ENCODE measurements around the gene TOR1AIP2.
A peak's percentile ranks its signal among the peaks of the same experiment; 100 is the strongest.

Gene TOR1AIP2

DNA sequence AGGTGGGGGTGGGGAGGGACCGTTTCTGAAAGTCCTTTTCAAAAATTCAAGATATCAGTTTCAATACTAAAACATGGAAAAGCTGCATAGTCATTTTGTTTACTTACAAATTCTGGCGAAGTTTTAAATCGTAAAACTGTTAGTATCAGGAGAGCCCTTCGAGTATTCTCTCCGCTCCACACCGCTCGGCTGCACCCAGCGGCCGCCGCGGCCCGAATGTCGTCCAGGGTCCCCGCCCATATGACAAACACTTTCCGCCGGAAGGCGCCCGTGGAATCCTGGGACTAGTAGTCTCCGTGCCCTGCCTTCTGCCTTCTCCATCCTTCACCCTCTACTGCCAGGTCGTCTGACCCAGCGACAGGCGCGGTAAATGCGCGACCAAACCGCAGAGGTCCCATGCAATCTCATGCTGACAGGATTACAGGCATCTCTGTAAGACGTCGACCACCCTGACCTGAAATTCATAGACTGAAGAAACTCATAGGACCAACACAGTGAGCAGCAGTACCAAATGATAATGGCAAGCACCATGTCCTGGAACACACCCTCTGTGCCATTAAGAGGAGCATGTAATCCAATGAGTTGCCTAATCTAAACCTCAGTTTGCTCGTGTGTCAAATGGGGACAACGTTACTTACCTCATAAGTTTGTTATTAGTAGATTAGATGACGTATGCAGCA, at the start of gene TOR1AIP2:
TOR1AIP2 (minus strand) TSS at position 218 of the 680 bp plus-strand sequence. CDS start 25,138 bp downstream, outside the sequence.
- H3K4me3 ChIP-seq (ENCODE audit: low read depth in 1 of 2, low read length in 2 of 2): peak within 1 kb of the TSS; percentile 93
- H3K79me2 ChIP-seq (ENCODE audit: insufficient read depth, low read length): peaks cover 70% of the 10 kb centered on the region
- peak within 1 kb of the TSS; percentile 65 for H3K9ac ChIP-seq (ENCODE audit: low read depth, low read length)
- H3K4me1 ChIP-seq (ENCODE audit: insufficient read depth, low read length): peaks cover 53% of the 10 kb centered on the region
- H4K20me1 ChIP-seq (ENCODE audit: insufficient read depth, low read length): peaks cover 9% of the 10 kb centered on the region; the same call in 1 of the 2 replicates
- peak; percentile 19 for TF ChIP-seq CTCF (IDR thresholded peaks at IDR 0.05; ENCODE audit: borderline replicate concordance, extremely low read depth, low read length, poor library complexity, severe bottlenecking)
- no peak for TF ChIP-seq EZH2 (IDR thresholded peaks at IDR 0.05; ENCODE audit: borderline replicate concordance, low read depth, low read length, severe bottlenecking)
- ATAC-seq (ENCODE audit: insufficient read depth, low read depth): peak; percentile 79
- H3K27ac ChIP-seq (ENCODE audit: low read length): peak within 1 kb of the TSS; percentile 70
- H3K36me3 ChIP-seq (ENCODE audit: insufficient read depth, low read length): peaks cover 32% of the 10 kb centered on the region
- DNase-seq: peak; percentile 87
- no peaks in the 10 kb centered on the region for H3K9me3 ChIP-seq (ENCODE audit: insufficient read depth, low read length, severe bottlenecking)
- H2AFZ ChIP-seq (ENCODE audit: low read depth, low read length): peak within 1 kb of the TSS; percentile 98
- no peaks in the 10 kb centered on the region for H3K27me3 ChIP-seq (ENCODE audit: insufficient read depth, low read length, poor library complexity)
- H3K4me2 ChIP-seq (ENCODE audit: insufficient read depth, low read length): peak within 1 kb of the TSS; percentile 98

GRCh38 chr1:179926850-179927205, 49.2 kb upstream of the TOR1AIP2 start:
- Histone ChIP-seq H3K9me3 (ENCODE audit: insufficient read depth, low read length, severe bottlenecking) (no peaks in the 10 kb centered on the region), H3K79me2 (ENCODE audit: insufficient read depth, low read length) (no peaks in the 10 kb centered on the region), H3K4me3 (ENCODE audit: low read depth in 1 of 2, low read length in 2 of 2) (no peak overlapping the region), H3K27me3 (ENCODE audit: insufficient read depth, low read length, poor library complexity) (no peaks in the 10 kb centered on the region), H3K36me3 (ENCODE audit: insufficient read depth, low read length) (no peaks in the 10 kb centered on the region), H3K4me2 (ENCODE audit: insufficient read depth, low read length) (no peak overlapping the region), H2AFZ (ENCODE audit: low read depth, low read length) (no peak overlapping the region), H3K4me1 (ENCODE audit: insufficient read depth, low read length) (no peaks in the 10 kb centered on the region), H3K27ac (ENCODE audit: low read length) (no peak overlapping the region), H3K9ac (ENCODE audit: low read depth, low read length) (no peak overlapping the region), H4K20me1 (ENCODE audit: insufficient read depth, low read length) (no peaks in the 10 kb centered on the region)
- TF ChIP-seq CTCF (IDR thresholded peaks at IDR 0.05; ENCODE audit: borderline replicate concordance, extremely low read depth, low read length, poor library complexity, severe bottlenecking): no peak
- no peak for TF ChIP-seq EZH2 (IDR thresholded peaks at IDR 0.05; ENCODE audit: borderline replicate concordance, low read depth, low read length, severe bottlenecking)
- ATAC-seq (ENCODE audit: insufficient read depth, low read depth): no peak
- DNase-seq: no peak

DNA sequence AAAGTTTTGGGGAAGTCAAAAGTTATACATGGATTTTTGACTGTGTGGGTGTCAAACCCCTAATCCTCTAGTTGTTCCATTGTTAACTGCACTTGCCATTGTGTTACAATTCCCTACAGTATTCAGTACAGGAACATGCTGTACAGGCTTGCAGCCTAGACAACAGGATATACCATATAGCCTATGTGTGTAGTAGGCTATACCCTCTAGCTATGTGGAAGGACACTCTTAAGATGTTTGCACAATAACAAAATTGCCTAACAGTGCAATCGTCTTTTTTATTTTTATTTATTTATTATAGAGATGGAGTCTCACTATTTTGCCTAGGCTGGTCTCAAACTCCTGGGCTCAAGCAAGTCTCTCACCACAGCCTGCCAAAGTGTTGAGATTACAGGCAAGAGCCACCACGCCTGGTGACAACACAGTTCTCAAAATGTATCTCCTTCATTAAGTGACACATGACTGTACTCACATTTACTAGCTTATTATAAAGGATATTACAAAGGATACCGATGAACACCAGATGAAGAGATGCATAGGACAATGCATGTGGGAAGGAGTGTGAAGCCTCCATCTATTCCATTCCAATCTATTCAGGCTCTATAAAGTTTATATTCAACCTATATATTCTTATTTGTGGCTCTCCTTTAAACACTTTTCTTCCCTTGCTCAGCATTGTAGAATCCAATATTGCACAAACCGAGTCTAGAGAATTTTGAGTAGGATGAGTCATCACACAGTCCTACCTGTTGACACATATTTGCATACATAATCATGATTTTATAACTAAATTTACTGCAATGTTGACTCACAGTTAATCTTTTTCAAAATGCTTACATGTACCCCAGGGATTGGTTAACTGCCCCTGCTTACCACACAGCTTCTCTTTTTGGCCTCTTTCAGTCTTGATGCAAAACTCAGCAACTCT, 48.6 kb upstream of the TOR1AIP2 start:
- H3K27ac ChIP-seq (ENCODE audit: low read length): no peak overlapping the region
- ATAC-seq (ENCODE audit: insufficient read depth, low read depth): no peak
- no peak for DNase-seq

More for the DNA sequence above, 48.6 kb upstream of the TOR1AIP2 start:
- no peaks in the 10 kb centered on the region for H3K9me3 ChIP-seq (ENCODE audit: insufficient read depth, low read length, severe bottlenecking)
- no peak overlapping the region for H3K4me3 ChIP-seq (ENCODE audit: low read depth in 1 of 2, low read length in 2 of 2)
- no peak overlapping the region for H3K9ac ChIP-seq (ENCODE audit: low read depth, low read length)
- no peaks in the 10 kb centered on the region for H3K27me3 ChIP-seq (ENCODE audit: insufficient read depth, low read length, poor library complexity)
- H3K36me3 ChIP-seq (ENCODE audit: insufficient read depth, low read length): peaks cover 5% of the 10 kb centered on the region; the same call in 1 of the 2 replicates
- TF ChIP-seq EZH2 (IDR thresholded peaks at IDR 0.05; ENCODE audit: borderline replicate concordance, low read depth, low read length, severe bottlenecking): no peak
- no peak for TF ChIP-seq CTCF (IDR thresholded peaks at IDR 0.05; ENCODE audit: borderline replicate concordance, extremely low read depth, low read length, poor library complexity, severe bottlenecking)
- no peak overlapping the region for H2AFZ ChIP-seq (ENCODE audit: low read depth, low read length)
- H3K79me2 ChIP-seq (ENCODE audit: insufficient read depth, low read length): no peaks in the 10 kb centered on the region
- no peak overlapping the region for H3K4me2 ChIP-seq (ENCODE audit: insufficient read depth, low read length)
- no peaks in the 10 kb centered on the region for H3K4me1 ChIP-seq (ENCODE audit: insufficient read depth, low read length)
- no peaks in the 10 kb centered on the region for H4K20me1 ChIP-seq (ENCODE audit: insufficient read depth, low read length)
